GM12878 (cell line): ENCODE results near the gene GNAO1. TPM values are rescaled to one million over a fixed set of nuclear protein-coding genes. Genes with fewer than 3 reads are reported as not detected.

ENCODE experiments used
- ATAC-seq: fragments of 200-7000 bp; cut with Tn5 transposase; 3 replicates; pipeline ENCODE4 v1.9.1; 2020; ENCODE audit warnings: mild to moderate bottlenecking, moderate library complexity
- BruUV-seq: library from RNA; stranded (reverse); fragments of 400-500 nt; replicated peaks from 2 replicates; lab custom pipeline; 2021; lab: Mats Ljungman, UMichigan
- CTCF ChIA-PET: fragments of 300-600 bp; sonication (Branson Sonifier 250); formaldehyde crosslinking; extraction: SDS; loops from one replicate; lab custom pipeline; 2021; ENCODE audit warnings: inconsistent platforms; lab: Yijun Ruan, JAX
- POLR2A ChIA-PET: fragments of 350-600 bp; formaldehyde crosslinking; extraction: SDS; loops from one replicate; lab custom pipeline; 2021; ENCODE audit warnings: inconsistent platforms; lab: Charles Lee
- RAD21 ChIA-PET: fragments of 300-600 bp; sonication (Branson Sonifier 250); formaldehyde crosslinking; loops from one replicate; lab custom pipeline; 2023; ENCODE audit warnings: antibody characterized with exemption; ENCODE audit not compliant: unreplicated experiment; lab: Charles Lee
- SMC1A ChIA-PET: fragments of 300-600 bp; sonication (Branson Sonifier 250); formaldehyde crosslinking; loops from one replicate; lab custom pipeline; 2023; ENCODE audit not compliant: unreplicated experiment, uncharacterized antibody; lab: Charles Lee
- DNase-seq: peaks from one replicate; pipeline ENCODE4 v3.0.0-alpha.2; 2011; ENCODE audit warnings: low read depth, low spot score
- FAIRE-seq: peaks from 3 replicates; lab custom pipeline; 2011; peaks lifted over from hg19 to GRCh38; lab: Jason Lieb, UNC
- H2AFZ ChIP-seq: 2 replicates; pipeline ENCODE4 v1.6.0; 2011; ENCODE audit warnings: low read depth, low read length, control low read depth; ENCODE audit not compliant: control insufficient read depth
- H3K27ac ChIP-seq: 2 replicates; pipeline ENCODE4 v1.5.1; 2011; ENCODE audit warnings: control low read depth; ENCODE audit not compliant: control insufficient read depth, insufficient read depth
- H3K27me3 ChIP-seq, 2 experiments: replicated peaks in 1 of 2; 2 replicates each; pipeline versions ENCODE4 v1.6.0 to v1.6.1; 2011; ENCODE audit warnings: low read length in 1 of 2; ENCODE audit not compliant: control insufficient read depth in 2 of 2, insufficient read depth in 2 of 2
- H3K36me3 ChIP-seq, 2 experiments: 2 replicates each; pipeline ENCODE4 v1.5.1; 2011; ENCODE audit warnings: low read length in 1 of 2; ENCODE audit not compliant: control insufficient read depth in 2 of 2, insufficient read depth in 2 of 2
- H3K4me1 ChIP-seq: 2 replicates; pipeline ENCODE4 v1.6.1; 2011; ENCODE audit warnings: mild to moderate bottlenecking, low read length, moderate library complexity, mixed read lengths; ENCODE audit not compliant: control insufficient read depth, insufficient read depth
- H3K4me2 ChIP-seq: 2 replicates; pipeline ENCODE4 v1.6.0; 2011; ENCODE audit warnings: control low read depth; ENCODE audit not compliant: control insufficient read depth, insufficient read depth
- H3K4me3 ChIP-seq: fragments of 200-600 bp; sonication (generic); 2 replicates; pipeline ENCODE4 v1.5.1; 2016
- H3K79me2 ChIP-seq: 2 replicates; pipeline ENCODE4 v1.6.0; 2011; ENCODE audit warnings: low read length; ENCODE audit not compliant: control insufficient read depth, insufficient read depth
- H3K9ac ChIP-seq: 2 replicates; pipeline ENCODE4 v1.8.0; 2011; ENCODE audit warnings: low read length, control low read depth, mixed read lengths; ENCODE audit not compliant: control insufficient read depth, insufficient read depth
- H3K9me3 ChIP-seq: replicated peaks from 3 replicates; pipeline ENCODE4 v1.5.1; 2011; ENCODE audit warnings: mild to moderate bottlenecking, low read length; ENCODE audit not compliant: control insufficient read depth, insufficient read depth
- H4K20me1 ChIP-seq: 2 replicates; pipeline ENCODE4 v1.6.0; 2011; ENCODE audit not compliant: control insufficient read depth, insufficient read depth
- BRCA1 ChIP-seq: IDR thresholded peaks from 2 replicates; pipeline ENCODE4 v1.6.1; 2011; ENCODE audit warnings: low read depth, low read length, improper control_type of control experiment
- EGR1 ChIP-seq, 2 experiments: IDR thresholded peaks; 1 replicate in 1 of 2; 2 replicates in 1 of 2; pipeline ENCODE4 v1.6.1; 2011 to 2012; ENCODE audit warnings: low read depth in 2 of 2, low read length in 2 of 2, borderline replicate concordance in 1 of 2, mild to moderate bottlenecking in 1 of 2, moderate library complexity in 1 of 2
- ETV6 ChIP-seq, 2 experiments: fragments of 450-650 bp in 1 of 2; IDR thresholded peaks in 1 of 2; conservative IDR thresholded peaks in 1 of 2; 2 replicates each; pipeline ENCODE4 v1.6.1; 2014; ENCODE audit warnings: antibody characterized with exemption in 1 of 2, borderline replicate concordance in 1 of 2, low read depth in 1 of 2, mild to moderate bottlenecking in 1 of 2, moderate library complexity in 1 of 2
- HDAC6 ChIP-seq: fragments of 200-600 bp; sonication (generic); IDR thresholded peaks from one replicate; pipeline ENCODE4 v1.8.0; 2017; ENCODE audit warnings: antibody characterized with exemption; ENCODE audit not compliant: unreplicated experiment
- HSF1 ChIP-seq: fragments of 150-350 bp; IDR thresholded peaks from 2 replicates; pipeline ENCODE4 v1.6.1; 2014; ENCODE audit warnings: mild to moderate bottlenecking, low read depth, low read length
- IKZF2 ChIP-seq, 2 experiments: fragments of 450-650 bp; IDR thresholded peaks; 2 replicates each; pipeline ENCODE4 v1.6.1; 2017; ENCODE audit warnings: mild to moderate bottlenecking in 2 of 2, moderate library complexity in 2 of 2
- IRF5 ChIP-seq: fragments of 450-650 bp; IDR thresholded peaks from 2 replicates; pipeline ENCODE4 v1.6.1; 2017; ENCODE audit warnings: borderline replicate concordance
- NFYB ChIP-seq: IDR thresholded peaks from 2 replicates; pipeline ENCODE4 v1.6.1; 2011; ENCODE audit warnings: low read depth, mild to moderate bottlenecking, low read length, improper control_type of control experiment, moderate library complexity; ENCODE audit not compliant: insufficient read depth
- NR2C2 ChIP-seq: IDR thresholded peaks from 2 replicates; pipeline ENCODE4 v1.6.1; 2011; ENCODE audit warnings: borderline replicate concordance, low read depth; ENCODE audit not compliant: control insufficient read depth, insufficient read length
- PAX5 ChIP-seq: IDR thresholded peaks from 2 replicates; pipeline ENCODE4 v1.6.1; 2011; ENCODE audit warnings: low read depth, low read length, borderline replicate concordance
- RAD21 ChIP-seq: IDR thresholded peaks from 2 replicates; pipeline ENCODE4 v1.6.1; 2011; ENCODE audit warnings: mild to moderate bottlenecking, low read depth, low read length, moderate library complexity; ENCODE audit not compliant: insufficient read depth
- SIN3A ChIP-seq: IDR thresholded peaks from 2 replicates; pipeline ENCODE4 v1.6.1; 2012; ENCODE audit warnings: low read depth, low read length, improper control_type of control experiment
- SMAD5 ChIP-seq: IDR thresholded peaks from 2 replicates; pipeline ENCODE4 v1.6.1; 2016; ENCODE audit warnings: antibody characterized with exemption, low read depth
- SPI1 ChIP-seq: IDR thresholded peaks from 2 replicates; pipeline ENCODE4 v1.6.1; 2011; ENCODE audit warnings: low read depth, mild to moderate bottlenecking, low read length, moderate library complexity, borderline replicate concordance; ENCODE audit not compliant: insufficient read depth
- SREBF1 ChIP-seq: IDR thresholded peaks from 2 replicates; pipeline ENCODE4 v1.6.1; 2012; ENCODE audit warnings: mild to moderate bottlenecking, low read length
- TCF7 ChIP-seq: IDR thresholded peaks from 2 replicates; pipeline ENCODE4 v1.6.1; 2014; ENCODE audit warnings: antibody characterized with exemption, borderline replicate concordance
- ZBTB33 ChIP-seq: fragments of 450-650 bp; IDR thresholded peaks from 2 replicates; pipeline ENCODE4 v1.6.1; 2017; ENCODE audit warnings: mild to moderate bottlenecking
- ZSCAN29 ChIP-seq: fragments of 450-650 bp; IDR thresholded peaks from 2 replicates; pipeline ENCODE4 v1.6.1; 2017; ENCODE audit warnings: mild to moderate bottlenecking, moderate library complexity
- whole genome bisulfite sequencing: methylation state at CpG from one replicate; pipeline ENCODE4 v1.1.6; 2016; ENCODE audit warnings: low lambda C conversion rate; ENCODE audit not compliant: insufficient replicate concordance, insufficient coverage; ENCODE audit errors: missing lambda C conversion rate; 5-methylcytosine and 5-hydroxymethylcytosine counted together
- in situ Hi-C: fragments of 300-500 bp; cut with MboI; formaldehyde crosslinking; loops from 9 replicates; pipeline ENCODE4 v1.14.3; 2018; ENCODE audit warnings: mixed read lengths
- intact Hi-C: fragments of 100-400 bp; cut with micrococcal nuclease; formaldehyde crosslinking; loops from one replicate; pipeline ENCODE4 v1.14.2; 2022; ENCODE audit not compliant: unreplicated experiment
- polyA plus RNA-seq, 11 experiments: library from polyadenylated mRNA; depleted of rRNA in 4 of 11; unstranded in 6 of 11; stranded (reverse) in 5 of 11; fragments of >200 nt; fragmentation: Nextera tagmentation in 4 of 11; fragmentation: Illumina TruSeq in 1 of 11; extraction: Ambion mirVana in 4 of 11; extraction: Trizol in 1 of 11; gene quantifications; 1 replicate in 1 of 11; 2 replicates in 10 of 11; pipeline versions ENCODE4 v1.2.1 to v1.2.3, GENCODE V29; 2011 to 2016; ENCODE audit warnings: inconsistent platforms in 2 of 11, missing spikeins in 2 of 11, low read depth in 1 of 11
- total RNA-seq, 4 experiments: library from RNA; depleted of rRNA in 3 of 4; stranded (reverse); fragments of >200 nt in 3 of 4; fragmentation: Illumina TruSeq in 1 of 4; extraction: Trizol in 1 of 4; gene quantifications; 2 replicates each; pipeline versions ENCODE4 v1.2.1 to v1.2.3, GENCODE V29; 2013 to 2021

The GNAO1 gene
- total and polyA plus RNA-seq, 10 of the 15 experiments (the other 5 are each of a cell fraction or from before 2014, with no cell fraction given) = 0.05 to 0.28 (median 0.14) TPM; not detected in 6

- SMC1A ChIA-PET = no interaction called here
- Histone ChIP-seq H3K4me2 (no peak overlapping the region), H3K27me3 (no peaks in the 10 kb centered on the region), H3K9ac (no peak overlapping the region), H3K27ac (no peak overlapping the region), H3K9me3 (no peaks in the 10 kb centered on the region), H4K20me1 (no peaks in the 10 kb centered on the region), H3K36me3 (no peaks in the 10 kb centered on the region), H3K79me2 (no peaks in the 10 kb centered on the region), H2AFZ (no peak overlapping the region), H3K4me3 (no peak overlapping the region), H3K4me1 (no peaks in the 10 kb centered on the region)
- TF ChIP-seq SREBF1 = no peak
- TF ChIP-seq NFYB = no peak
- no peak for TF ChIP-seq PAX5
- no peak for TF ChIP-seq ZBTB33
- no peak for TF ChIP-seq NR2C2
- no peak for TF ChIP-seq ETV6 (conservative IDR thresholded peaks at IDR 0.05 in 1 of 2, IDR thresholded peaks at IDR 0.05 in 1 of 2; ENCODE audit: borderline replicate concordance in 1 of 2, low read depth in 1 of 2)
- TF ChIP-seq HSF1 = no peak
- TF ChIP-seq SIN3A = no peak
- no peak for TF ChIP-seq SMAD5
- TF ChIP-seq RAD21 = no peak
- no peak for TF ChIP-seq HDAC6
- TF ChIP-seq IRF5 = no peak
- no peak for TF ChIP-seq EGR1 (IDR thresholded peaks at IDR 0.05; ENCODE audit: borderline replicate concordance in 1 of 2, low read depth in 2 of 2, low read length in 2 of 2)
- no peak for TF ChIP-seq TCF7
- TF ChIP-seq SPI1 = no peak
- no peak for TF ChIP-seq ZSCAN29
- TF ChIP-seq IKZF2 (IDR thresholded peaks at IDR 0.05) = no peak
- no peak for TF ChIP-seq BRCA1
- RAD21 ChIA-PET = no interaction called here
- intact Hi-C loops = no loop called here
- DNase-seq (no peak), FAIRE-seq (no peak), ATAC-seq (no peak)
- POLR2A ChIA-PET = no interaction called here
- in situ Hi-C loops = no loop called here
- BruUV-seq = no TSS peak
- CTCF ChIA-PET = interaction anchor here (3.6 kb wide), 1 partner anchor 26 kb away, joined by 18 read pairs; no protein-coding TSS in a partner anchor
- WGBS = 31% methylated on average over 4 of the region's 4 CpGs
Observed at GRCh38 chr16:56330476-56330875, 139.2 kb downstream of the GNAO1 start.
